PC-3 (cell line): ENCODE data around the gene RIT2. TPM values are rescaled to one million over a fixed set of nuclear protein-coding genes. Genes with fewer than 3 reads are reported as not detected.

Experiments used
- ATAC-seq: fragments of 200-7000 bp; cut with Tn5 transposase; 2 replicates; pipeline ENCODE4 v1.9.1; 2020; ENCODE audit warnings: mild to moderate bottlenecking, moderate library complexity
- BruUV-seq: library from RNA; stranded (reverse); fragments of 400-500 nt; replicated peaks from 2 replicates; lab custom pipeline; 2021; lab: Mats Ljungman, UMichigan
- CTCF ChIA-PET: fragments of 300-600 bp; sonication (Branson Sonifier 250); formaldehyde crosslinking; loops from one replicate; lab custom pipeline; 2022; ENCODE audit warnings: antibody characterized with exemption; lab: Charles Lee
- POLR2A ChIA-PET: fragments of 300-600 bp; sonication (Branson Sonifier 250); formaldehyde crosslinking; loops from one replicate; lab custom pipeline; 2022; ENCODE audit warnings: antibody characterized with exemption; ENCODE audit not compliant: unreplicated experiment; lab: Charles Lee
- DNase-seq: peaks from one replicate; pipeline ENCODE4 v3.0.0-alpha.2; 2015
- H2AFZ ChIP-seq: fragments of 300-600 bp; sonication (generic); 2 replicates; pipeline ENCODE4 v1.6.0; 2016; ENCODE audit warnings: antibody characterized with exemption, low read length
- H3F3A ChIP-seq: fragments of 300-600 bp; sonication (generic); one replicate; pipeline ENCODE4 v1.6.0; 2017; ENCODE audit warnings: antibody characterized with exemption, low read length, control low read depth, mild to moderate bottlenecking; ENCODE audit not compliant: unreplicated experiment
- H3K27ac ChIP-seq: fragments of 300-600 bp; sonication (generic); 2 replicates; pipeline ENCODE4 v1.5.1; 2016; ENCODE audit warnings: mild to moderate bottlenecking, low read length
- H3K27me3 ChIP-seq: fragments of 300-600 bp; sonication (generic); 2 replicates; pipeline ENCODE4 v1.6.1; 2016; ENCODE audit warnings: low read length, mixed read lengths
- H3K36me3 ChIP-seq: fragments of 300-600 bp; sonication (generic); 2 replicates; pipeline ENCODE4 v1.6.1; 2016; ENCODE audit warnings: low read depth, mixed run types, low read length, mixed read lengths
- H3K4me1 ChIP-seq: fragments of 300-600 bp; sonication (generic); 2 replicates; pipeline ENCODE4 v1.5.1; 2016; ENCODE audit warnings: low read length; ENCODE audit not compliant: insufficient read depth
- H3K4me2 ChIP-seq: fragments of 300-600 bp; sonication (generic); 2 replicates; pipeline ENCODE4 v1.6.0; 2016; ENCODE audit warnings: low read length
- H3K4me3 ChIP-seq: fragments of 300-600 bp; sonication (generic); 2 replicates; pipeline ENCODE4 v1.5.1; 2016; ENCODE audit warnings: mild to moderate bottlenecking, low read length, mixed read lengths
- H3K79me2 ChIP-seq: fragments of 300-600 bp; sonication (generic); 2 replicates; pipeline ENCODE4 v1.6.1; 2017; ENCODE audit warnings: low read length, mixed read lengths
- H3K9ac ChIP-seq: fragments of 300-600 bp; sonication (generic); 2 replicates; pipeline ENCODE4 v1.6.0; 2016; ENCODE audit warnings: mild to moderate bottlenecking, low read length
- H3K9me2 ChIP-seq: fragments of 300-600 bp; sonication (generic); replicated peaks from 2 replicates; pipeline ENCODE4 v1.6.1; 2016; ENCODE audit warnings: mixed run types, low read length, mixed read lengths
- H3K9me3 ChIP-seq: fragments of 300-600 bp; sonication (generic); 2 replicates; pipeline ENCODE4 v1.6.1; 2016; ENCODE audit warnings: low read length, mixed read lengths
- H4K20me1 ChIP-seq: fragments of 300-600 bp; sonication (generic); 2 replicates; pipeline ENCODE4 v1.6.1; 2016; ENCODE audit warnings: low read length, mixed read lengths
- EZH2 ChIP-seq: fragments of 300-600 bp; sonication (generic); IDR thresholded peaks from one replicate; pipeline ENCODE4 v1.6.1; 2017; ENCODE audit warnings: antibody characterized with exemption, mild to moderate bottlenecking, low read length; ENCODE audit not compliant: unreplicated experiment
- EZH2phosphoT487 ChIP-seq: fragments of 300-600 bp; sonication (generic); IDR thresholded peaks from 2 replicates; pipeline ENCODE4 v1.6.1; 2018; ENCODE audit warnings: mild to moderate bottlenecking, antibody characterized with exemption, low read length, borderline replicate concordance
- intact Hi-C: fragments of 100-400 bp; cut with micrococcal nuclease; formaldehyde crosslinking; loops from 2 replicates; pipeline ENCODE4 v1.9.0; 2023
- total RNA-seq: library from RNA; depleted of rRNA; stranded (reverse); fragments of >200 nt; gene quantifications from 2 replicates; pipeline ENCODE4 v1.2.3, GENCODE V29; 2014
- TF ChIP-seq, protein P1 (sequence below): fragments of 300-600 bp; sonication (generic); conservative IDR thresholded peaks from 2 replicates; pipeline ENCODE4 v1.5.1; 2017; ENCODE audit warnings: antibody characterized with exemption, low read depth, mild to moderate bottlenecking, low read length

The RIT2 gene
- total RNA-seq, 1 experiment from 2014 or later: not detected

DNA sequence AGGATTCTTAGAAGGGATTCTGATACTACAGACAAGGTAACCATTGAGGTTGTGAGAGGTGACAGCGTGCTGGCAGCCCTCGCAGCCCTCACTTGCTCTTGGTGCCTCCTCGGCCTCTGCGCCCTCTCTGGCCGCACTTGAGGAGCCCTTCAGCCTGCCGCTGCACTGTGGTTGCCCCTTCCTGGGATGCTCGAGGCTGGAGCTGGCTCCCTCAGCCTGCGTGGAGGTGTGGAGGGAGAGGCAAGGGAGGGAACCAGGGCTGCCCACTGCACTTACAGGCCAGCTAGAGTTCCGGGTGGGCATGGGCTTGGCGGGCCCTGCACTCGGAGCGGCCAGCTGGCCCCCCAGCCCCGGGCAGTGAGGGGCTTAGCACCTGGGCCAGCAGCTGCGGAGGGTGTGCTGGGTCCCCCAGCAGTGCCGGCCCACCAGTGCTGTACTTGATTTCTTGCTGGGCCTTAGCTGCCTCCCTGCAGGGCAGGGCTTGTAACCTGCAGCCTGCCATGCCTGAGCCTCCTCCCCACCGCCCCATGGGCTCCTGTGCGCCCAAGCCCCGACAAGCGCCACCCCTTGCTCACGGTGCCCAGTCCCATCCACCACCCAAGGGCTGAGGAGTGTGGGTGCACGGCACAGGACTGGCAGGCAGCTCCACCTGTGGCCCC, 23.9 kb upstream of the RIT2 start:
- Histone ChIP-seq H3K9ac (no peak overlapping the region), H3K4me3 (no peak overlapping the region), H4K20me1 (no peaks in the 10 kb centered on the region), H3K4me1 (no peaks in the 10 kb centered on the region), H3K36me3 (no peaks in the 10 kb centered on the region), H3K27ac (no peak overlapping the region), H3K9me3 (no peaks in the 10 kb centered on the region), H3F3A (no peaks in the 10 kb centered on the region), H3K4me2 (no peak overlapping the region), H2AFZ (no peak overlapping the region), H3K9me2 (no peaks in the 10 kb centered on the region), H3K79me2 (no peaks in the 10 kb centered on the region), H3K27me3 (no peaks in the 10 kb centered on the region)
- DNase-seq (no peak), ATAC-seq (no peak)
- intact Hi-C loops: no loop called here
- no TSS peak for BruUV-seq
- ChIA-PET CTCF (no interaction called here), POLR2A (no interaction called here)
- TF ChIP-seq, protein P1, sequence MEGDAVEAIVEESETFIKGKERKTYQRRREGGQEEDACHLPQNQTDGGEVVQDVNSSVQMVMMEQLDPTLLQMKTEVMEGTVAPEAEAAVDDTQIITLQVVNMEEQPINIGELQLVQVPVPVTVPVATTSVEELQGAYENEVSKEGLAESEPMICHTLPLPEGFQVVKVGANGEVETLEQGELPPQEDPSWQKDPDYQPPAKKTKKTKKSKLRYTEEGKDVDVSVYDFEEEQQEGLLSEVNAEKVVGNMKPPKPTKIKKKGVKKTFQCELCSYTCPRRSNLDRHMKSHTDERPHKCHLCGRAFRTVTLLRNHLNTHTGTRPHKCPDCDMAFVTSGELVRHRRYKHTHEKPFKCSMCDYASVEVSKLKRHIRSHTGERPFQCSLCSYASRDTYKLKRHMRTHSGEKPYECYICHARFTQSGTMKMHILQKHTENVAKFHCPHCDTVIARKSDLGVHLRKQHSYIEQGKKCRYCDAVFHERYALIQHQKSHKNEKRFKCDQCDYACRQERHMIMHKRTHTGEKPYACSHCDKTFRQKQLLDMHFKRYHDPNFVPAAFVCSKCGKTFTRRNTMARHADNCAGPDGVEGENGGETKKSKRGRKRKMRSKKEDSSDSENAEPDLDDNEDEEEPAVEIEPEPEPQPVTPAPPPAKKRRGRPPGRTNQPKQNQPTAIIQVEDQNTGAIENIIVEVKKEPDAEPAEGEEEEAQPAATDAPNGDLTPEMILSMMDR: no peak
- no peak for TF ChIP-seq EZH2phosphoT487
- TF ChIP-seq EZH2: no peak

DNA sequence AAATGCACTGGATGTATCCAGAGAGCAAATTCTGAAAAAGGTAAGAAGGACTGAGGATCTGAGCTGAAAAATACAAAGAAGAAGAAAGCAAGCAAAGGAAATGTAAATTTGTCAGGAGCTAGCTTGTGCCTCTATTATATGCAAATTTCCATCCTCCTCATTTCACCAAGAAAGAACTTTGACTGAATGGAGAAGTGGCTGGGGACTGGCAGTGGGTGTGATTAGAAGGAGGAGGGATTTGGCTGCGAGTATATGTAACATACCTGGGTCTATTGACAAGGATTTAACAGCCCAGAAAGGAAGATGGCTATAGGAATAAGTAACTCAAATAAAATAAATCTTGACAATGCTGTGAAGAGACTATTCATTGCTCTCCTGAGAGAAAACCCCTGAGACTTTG, 19.4 kb upstream of the RIT2 start:
- TF ChIP-seq EZH2phosphoT487: no peak
- no peak for TF ChIP-seq EZH2
- ATAC-seq: no peak
- no peak for DNase-seq
- no peak overlapping the region for H3K4me3 ChIP-seq
- no peaks in the 10 kb centered on the region for H3K4me1 ChIP-seq
- CTCF ChIA-PET: no interaction called here
- H2AFZ ChIP-seq: no peak overlapping the region
- no peaks in the 10 kb centered on the region for H3K9me3 ChIP-seq
- no peaks in the 10 kb centered on the region for H3F3A ChIP-seq
- POLR2A ChIA-PET: no interaction called here
- H3K9me2 ChIP-seq: no peaks in the 10 kb centered on the region
- H3K27me3 ChIP-seq: no peaks in the 10 kb centered on the region
- no peaks in the 10 kb centered on the region for H4K20me1 ChIP-seq
- H3K27ac ChIP-seq: no peak overlapping the region
- no TSS peak for BruUV-seq
- no peaks in the 10 kb centered on the region for H3K36me3 ChIP-seq
- H3K79me2 ChIP-seq: no peaks in the 10 kb centered on the region
- intact Hi-C loops: no loop called here
- no peak overlapping the region for H3K4me2 ChIP-seq
- H3K9ac ChIP-seq: no peak overlapping the region

DNA sequence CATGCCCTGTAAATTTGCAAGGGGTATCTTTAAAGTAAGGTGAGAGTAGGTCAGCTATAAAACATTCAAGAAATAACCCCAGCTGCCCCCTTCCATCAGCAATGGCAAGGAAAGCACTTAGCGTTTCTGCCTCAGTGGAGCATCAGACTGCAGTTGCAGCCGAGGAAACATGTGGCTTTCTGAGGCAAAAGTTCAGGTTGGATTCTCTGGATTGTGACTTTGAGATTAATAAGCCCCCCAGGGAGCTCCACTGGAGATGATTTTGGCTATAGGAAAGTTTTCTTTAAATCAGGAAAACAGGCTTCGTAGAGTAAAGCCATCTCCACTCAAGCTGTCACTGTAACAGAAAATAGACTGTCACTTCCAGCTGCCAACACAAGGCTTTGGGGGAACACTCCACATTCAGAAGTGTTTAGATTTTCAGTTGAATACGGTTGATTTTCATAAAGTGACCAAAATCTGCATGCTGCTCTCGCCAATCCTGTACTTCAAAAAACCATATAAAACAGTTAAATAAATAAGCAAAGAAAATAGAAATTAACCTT, 15.3 kb upstream of the RIT2 start:
- Histone ChIP-seq H3K79me2 (no peaks in the 10 kb centered on the region), H3K36me3 (no peaks in the 10 kb centered on the region), H3K4me3 (no peak overlapping the region), H3K4me1 (no peaks in the 10 kb centered on the region), H3F3A (no peaks in the 10 kb centered on the region), H3K9me2 (no peaks in the 10 kb centered on the region), H3K9ac (no peak overlapping the region), H3K27me3 (no peaks in the 10 kb centered on the region), H3K27ac (no peak overlapping the region), H2AFZ (no peak overlapping the region), H3K4me2 (no peak overlapping the region), H4K20me1 (no peaks in the 10 kb centered on the region), H3K9me3 (no peaks in the 10 kb centered on the region)
- BruUV-seq: no TSS peak
- TF ChIP-seq EZH2phosphoT487 (no peak), EZH2 (no peak)
- TF ChIP-seq, protein P1: no peak
- ATAC-seq (no peak), DNase-seq (no peak)
- POLR2A ChIA-PET: no interaction called here
- intact Hi-C loops: no loop called here
- CTCF ChIA-PET: no interaction called here
